Uterus (tissue), 4 donors: ENCODE data around the gene PCYT1A. TPM values are rescaled to one million over a fixed set of nuclear protein-coding genes. Genes with fewer than 3 reads are reported as not detected.
A peak's percentile ranks its signal among the peaks of the same experiment; 100 is the strongest.
"Not testable (repeated sequence)": the region's sequence is repeated elsewhere in the genome, so short reads cannot be mapped to it uniquely, and the experiment has no call there.

ENCODE experiments used
- DNase-seq, 2 donors: peaks; one replicate each; pipeline ENCODE4 v3.0.0-alpha.2; 2019 to 2020
- H3K27ac ChIP-seq, 2 donors: fragments of 200-600 bp; sonication (generic); 1 replicate in 1 of 2; 2 replicates in 1 of 2; pipeline ENCODE4 v1.5.1; 2016 to 2018
- H3K27me3 ChIP-seq, 2 donors: fragments of 200-600 bp; sonication (generic); one replicate each; pipeline ENCODE4 v1.5.1; 2018 to 2019; ENCODE audit warnings: control low read depth in 1 of 2
- H3K36me3 ChIP-seq, 2 donors: fragments of 200-600 bp; sonication (generic); one replicate each; pipeline ENCODE4 v1.5.1; 2019; ENCODE audit warnings: control low read depth in 1 of 2
- H3K4me1 ChIP-seq, 2 donors: fragments of 200-600 bp; sonication (generic); one replicate each; pipeline ENCODE4 v1.5.1; 2018 to 2019; ENCODE audit warnings: control low read depth in 1 of 2
- H3K4me3 ChIP-seq, 2 donors: fragments of 200-600 bp; sonication (generic); 1 replicate in 1 of 2; 2 replicates in 1 of 2; pipeline ENCODE4 v1.5.1; 2018 to 2019; ENCODE audit warnings: mild to moderate bottlenecking in 1 of 2
- H3K9me3 ChIP-seq, 2 donors: fragments of 200-600 bp; sonication (generic); one replicate each; pipeline ENCODE4 v1.5.1; 2019; ENCODE audit warnings: control low read depth in 1 of 2
- CTCF ChIP-seq, 4 experiments: fragments of 200-600 bp in 2 of 4; fragments of 450-650 bp in 2 of 4; sonication (generic) in 2 of 4; IDR thresholded peaks; one replicate each; pipeline ENCODE4 v1.5.1; 2016 to 2019; ENCODE audit warnings: antibody characterized with exemption in 4 of 4, mild to moderate bottlenecking in 2 of 4, moderate library complexity in 1 of 4
- POLR2A ChIP-seq, 2 donors: fragments of 450-650 bp; IDR thresholded peaks; one replicate each; pipeline ENCODE4 v1.6.1; 2016; ENCODE audit warnings: antibody characterized with exemption in 2 of 2, mild to moderate bottlenecking in 1 of 2, moderate library complexity in 1 of 2
- intact Hi-C: fragments of 100-400 bp; cut with DNase I; formaldehyde crosslinking; loops from one replicate; pipeline ENCODE4 v1.15.1; 2023; ENCODE audit warnings: low total_unique reads
- total RNA-seq, 4 donors: library from RNA; depleted of rRNA in 3 of 4; stranded (reverse); fragments of >200 nt in 3 of 4; gene quantifications; one replicate each; pipeline versions ENCODE4 v1.1.0 to v1.2.4, GENCODE V29; 2014 to 2023
- donor health status: DM: yes; HTN: yes; CAD: no.

The PCYT1A gene
- total RNA-seq, 4 donors from 2014 or later: 36.5 to 275 (median 56.0) TPM

GRCh38 chr3:196208942-196209695 lies 78.4 kb downstream of the PCYT1A start:
- Histone ChIP-seq H3K4me1 (no peaks in the 10 kb centered on the region), H3K27ac (no peak overlapping the region), H3K36me3 (no peaks in the 10 kb centered on the region), H3K27me3 (peaks cover 0 to 7% of the 10 kb centered on the region in 2 donors), H3K9me3 (no peaks in the 10 kb centered on the region), H3K4me3 (no peak overlapping the region)
- TF ChIP-seq POLR2A (IDR thresholded peaks at IDR 0.05): no peak
- no peak for TF ChIP-seq CTCF (IDR thresholded peaks at IDR 0.05)
- no peak for DNase-seq
- intact Hi-C loops: no loop called here

- Histone ChIP-seq H3K4me3 (peak overlapping the region in 1 of 2 donors; percentile 26), H3K9me3 (no peaks in the 10 kb centered on the region), H3K27me3 (peaks cover 0 to 7% of the 10 kb centered on the region in 2 donors), H3K27ac (no peak overlapping the region), H3K4me1 (no peaks in the 10 kb centered on the region), H3K36me3 (no peaks in the 10 kb centered on the region)
- intact Hi-C loops: no loop called here
- DNase-seq: no peak
- TF ChIP-seq CTCF (IDR thresholded peaks at IDR 0.05) (no peak), POLR2A (IDR thresholded peaks at IDR 0.05) (no peak)
These were observed 79.5 kb downstream of the PCYT1A start for GRCh38 chr3:196207833-196208607.

- Histone ChIP-seq H3K36me3 (no peaks in the 10 kb centered on the region), H3K27ac (no peak overlapping the region)
- TF ChIP-seq CTCF (IDR thresholded peaks at IDR 0.05) (no peak), POLR2A (IDR thresholded peaks at IDR 0.05) (no peak)
These were observed 80.2 kb downstream of the PCYT1A start for GRCh38 chr3:196207159-196207832.

GRCh38 chr3:196205442-196206205 lies 81.9 kb downstream of the PCYT1A start:
- intact Hi-C loops, H3K4me1 ChIP-seq: not testable (repeated sequence)

More at GRCh38 chr3:196207159-196207832, 80.2 kb downstream of the PCYT1A start:
- H3K4me3 ChIP-seq: peak overlapping the region in 1 of 2 donors; percentile 31
- intact Hi-C loops: no loop called here
- no peaks in the 10 kb centered on the region for H3K4me1 ChIP-seq
- H3K9me3 ChIP-seq: no peaks in the 10 kb centered on the region
- peaks cover 0 to 7% of the 10 kb centered on the region in 2 donors for H3K27me3 ChIP-seq
- no peak for DNase-seq

GRCh38 chr3:196203846-196204245 lies 83.7 kb downstream of the PCYT1A start:
- H3K4me1 ChIP-seq: no peaks in the 10 kb centered on the region
- intact Hi-C loops: no loop called here
- TF ChIP-seq POLR2A (IDR thresholded peaks at IDR 0.05): no peak
- no peak for TF ChIP-seq CTCF (IDR thresholded peaks at IDR 0.05)
- no peaks in the 10 kb centered on the region for H3K36me3 ChIP-seq
- no peaks in the 10 kb centered on the region for H3K9me3 ChIP-seq
- no peak for DNase-seq
- H3K27me3 ChIP-seq: peaks cover 0 to 7% of the 10 kb centered on the region in 2 donors
- H3K4me3 ChIP-seq: no peak overlapping the region
- no peak overlapping the region for H3K27ac ChIP-seq

More at GRCh38 chr3:196205442-196206205, 81.9 kb downstream of the PCYT1A start:
- not testable (repeated sequence) for H3K36me3 ChIP-seq, H3K27me3 ChIP-seq, H3K27ac ChIP-seq, DNase-seq, H3K9me3 ChIP-seq, H3K4me3 ChIP-seq
